Keratinocyte (primary cell): ENCODE results near the gene MARCHF3.

Source experiments
- EZH2 ChIP-seq: IDR thresholded peaks from one replicate; pipeline ENCODE4 v1.6.1; 2012; ENCODE audit warnings: inconsistent platforms, mild to moderate bottlenecking, low read length, moderate library complexity
- TF ChIP-seq, protein P1 (sequence below), 3 experiments: IDR thresholded peaks in 1 of 3; conservative IDR thresholded peaks in 1 of 3; optimal IDR thresholded peaks in 1 of 3; 2 replicates in 2 of 3; 3 replicates in 1 of 3; pipeline versions ENCODE3 to v1.5.1; 2011; ENCODE audit warnings: low read length in 3 of 3, mild to moderate bottlenecking in 3 of 3, moderate library complexity in 2 of 3, control low read depth in 1 of 3, inconsistent platforms in 1 of 3; ENCODE audit not compliant: insufficient read depth in 2 of 3; ENCODE audit errors: extremely low read depth in 1 of 3

DNA sequence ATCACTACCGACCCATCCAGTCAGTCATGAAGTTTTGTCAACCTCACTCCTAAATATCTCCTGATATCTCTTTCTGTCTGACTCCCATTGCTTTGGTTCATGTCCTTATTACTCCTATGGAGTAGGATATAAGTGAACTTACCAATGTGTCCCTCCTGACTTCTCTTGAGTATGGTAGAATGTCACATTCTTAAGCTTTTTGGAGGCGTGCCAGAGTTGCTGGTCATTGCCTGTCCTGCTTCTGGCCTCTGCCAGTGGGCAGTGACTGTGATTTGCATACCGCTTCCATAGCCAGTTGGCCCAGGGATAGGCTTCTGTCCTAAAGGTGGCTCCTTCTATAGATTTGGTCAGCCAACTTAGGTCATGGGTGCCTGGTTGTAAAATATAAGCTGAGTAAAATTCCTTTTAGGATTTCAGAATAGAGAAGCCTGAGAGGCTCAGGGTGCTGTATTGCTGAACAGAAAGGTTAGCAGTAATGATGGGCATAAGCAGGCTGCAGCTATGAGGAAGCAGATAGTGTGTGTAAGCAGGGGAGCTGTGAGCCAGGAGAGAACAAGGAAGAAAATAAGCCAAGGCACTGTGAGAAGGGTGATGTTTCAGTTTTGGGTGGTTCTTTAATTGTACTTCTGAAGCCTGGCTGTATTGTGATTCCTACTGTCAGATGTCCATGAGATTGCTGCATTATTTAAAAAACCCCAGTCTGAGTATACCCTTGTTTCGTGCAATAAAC, 16.1 kb upstream of the MARCHF3 start:
- TF ChIP-seq, protein P1, sequence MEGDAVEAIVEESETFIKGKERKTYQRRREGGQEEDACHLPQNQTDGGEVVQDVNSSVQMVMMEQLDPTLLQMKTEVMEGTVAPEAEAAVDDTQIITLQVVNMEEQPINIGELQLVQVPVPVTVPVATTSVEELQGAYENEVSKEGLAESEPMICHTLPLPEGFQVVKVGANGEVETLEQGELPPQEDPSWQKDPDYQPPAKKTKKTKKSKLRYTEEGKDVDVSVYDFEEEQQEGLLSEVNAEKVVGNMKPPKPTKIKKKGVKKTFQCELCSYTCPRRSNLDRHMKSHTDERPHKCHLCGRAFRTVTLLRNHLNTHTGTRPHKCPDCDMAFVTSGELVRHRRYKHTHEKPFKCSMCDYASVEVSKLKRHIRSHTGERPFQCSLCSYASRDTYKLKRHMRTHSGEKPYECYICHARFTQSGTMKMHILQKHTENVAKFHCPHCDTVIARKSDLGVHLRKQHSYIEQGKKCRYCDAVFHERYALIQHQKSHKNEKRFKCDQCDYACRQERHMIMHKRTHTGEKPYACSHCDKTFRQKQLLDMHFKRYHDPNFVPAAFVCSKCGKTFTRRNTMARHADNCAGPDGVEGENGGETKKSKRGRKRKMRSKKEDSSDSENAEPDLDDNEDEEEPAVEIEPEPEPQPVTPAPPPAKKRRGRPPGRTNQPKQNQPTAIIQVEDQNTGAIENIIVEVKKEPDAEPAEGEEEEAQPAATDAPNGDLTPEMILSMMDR (optimal IDR thresholded peaks at IDR 0.05 in 1 of 3, IDR thresholded peaks at IDR 0.05 in 1 of 3, conservative IDR thresholded peaks at IDR 0.05 in 1 of 3; ENCODE audit: extremely low read depth in 1 of 3, insufficient read depth in 2 of 3, low read length in 3 of 3) = no peak
- no peak for TF ChIP-seq EZH2
